Mucosa of rectum (tissue), 2 donors: ENCODE results near the gene STX5.

ENCODE experiments used
- H3K27ac ChIP-seq, 2 donors: one replicate each; pipeline ENCODE4 v1.7.0; 2013; ENCODE audit warnings: inconsistent platforms in 2 of 2, low read depth in 2 of 2, low read length in 2 of 2
- H3K27me3 ChIP-seq, 2 donors: one replicate each; pipeline ENCODE4 v1.7.0; 2013; ENCODE audit warnings: low read length in 2 of 2; ENCODE audit not compliant: control insufficient read depth in 2 of 2, insufficient read depth in 2 of 2
- H3K36me3 ChIP-seq, 2 donors: one replicate each; pipeline ENCODE4 v1.7.0; 2013; ENCODE audit warnings: low read length in 2 of 2; ENCODE audit not compliant: control insufficient read depth in 2 of 2, insufficient read depth in 2 of 2
- H3K4me1 ChIP-seq, 2 donors: one replicate each; pipeline ENCODE4 v1.7.0; 2013; ENCODE audit warnings: low read length in 2 of 2, mild to moderate bottlenecking in 1 of 2; ENCODE audit not compliant: control insufficient read depth in 2 of 2, insufficient read depth in 2 of 2
- H3K4me3 ChIP-seq, 2 donors: one replicate each; pipeline ENCODE4 v1.7.0; 2013; ENCODE audit warnings: low read length in 2 of 2
- H3K9ac ChIP-seq, 2 donors: one replicate each; pipeline ENCODE4 v1.7.0; 2013; ENCODE audit warnings: low read length in 2 of 2, low read depth in 1 of 2, mild to moderate bottlenecking in 1 of 2
- H3K9me3 ChIP-seq, 2 donors: one replicate each; pipeline ENCODE4 v1.7.0; 2013; ENCODE audit warnings: low read length in 2 of 2; ENCODE audit not compliant: control insufficient read depth in 2 of 2
- donor health status: healthy.
- donor health status: Normal muscosa, but diverticular disease.

The STX5 gene

GRCh38 chr11:62757846-62758788 lies 73.7 kb downstream of the STX5 start:
- Histone ChIP-seq H3K27ac (no peak overlapping the region), H3K36me3 (no peaks in the 10 kb centered on the region), H3K9me3 (no peaks in the 10 kb centered on the region), H3K27me3 (no peaks in the 10 kb centered on the region), H3K4me1 (peaks cover 19 to 22% of the 10 kb centered on the region in 2 donors), H3K9ac (no peak overlapping the region), H3K4me3 (no peak overlapping the region)
